Stomach (tissue), 4 donors: ENCODE results near the gene TKTL1.

Source experiments
- CTCF ChIP-seq, 7 experiments: fragments of 450-650 bp in 4 of 7; fragments of 200-600 bp in 3 of 7; sonication (generic) in 3 of 7; IDR thresholded peaks; one replicate each; pipeline ENCODE4 v1.5.1; 2016 to 2019; ENCODE audit warnings: antibody characterized with exemption in 7 of 7, control low read depth in 2 of 7, mild to moderate bottlenecking in 1 of 7
- EP300 ChIP-seq: sonication (generic); formaldehyde crosslinking; IDR thresholded peaks from one replicate; pipeline ENCODE4 v1.6.1; 2017; ENCODE audit warnings: antibody characterized with exemption
- POLR2A ChIP-seq, 4 donors: fragments of 450-650 bp; IDR thresholded peaks; one replicate each; pipeline ENCODE4 v1.6.1; 2016; ENCODE audit warnings: antibody characterized with exemption in 4 of 4, control low read depth in 2 of 4, mild to moderate bottlenecking in 1 of 4, moderate library complexity in 1 of 4

- TF ChIP-seq CTCF (IDR thresholded peaks at IDR 0.05) (no peak), POLR2A (IDR thresholded peaks at IDR 0.05) (no peak), EP300 (no peak)
Observed at GRCh38 chrX:154300816-154301215, 5.2 kb downstream of the TKTL1 start.
